K562 (cell line): ENCODE results near the gene ZNRD2. TPM values are rescaled to one million over a fixed set of nuclear protein-coding genes. Genes with fewer than 3 reads are reported as not detected.

Source experiments
- ARID1B ChIP-seq: fragments of 450-650 bp; IDR thresholded peaks from 2 replicates; pipeline ENCODE4 v1.6.1; 2016; ENCODE audit warnings: antibody characterized with exemption, mild to moderate bottlenecking, inconsistent platforms
- ARNT ChIP-seq, 2 experiments: fragments of 450-650 bp; IDR thresholded peaks; 2 replicates each; pipeline ENCODE4 v1.6.1; 2016; ENCODE audit warnings: mild to moderate bottlenecking in 1 of 2
- BCOR ChIP-seq: fragments of 450-650 bp; IDR thresholded peaks from 2 replicates; pipeline ENCODE4 v1.6.1; 2016
- BRD9 ChIP-seq: fragments of 450-650 bp; IDR thresholded peaks from 2 replicates; pipeline ENCODE4 v1.6.1; 2018; ENCODE audit warnings: low read depth; ENCODE audit not compliant: partially characterized antibody
- CHCHD3 ChIP-seq: fragments of 250-450 bp; sonication (Bioruptor Pico); IDR thresholded peaks from 2 replicates; pipeline ENCODE4 v2.1.2; 2022; ENCODE audit warnings: mild to moderate bottlenecking
- CHD4 ChIP-seq: fragments of 200-600 bp; sonication (generic); IDR thresholded peaks from 3 replicates; pipeline ENCODE4 v1.6.1; 2012; ENCODE audit warnings: low read depth, mild to moderate bottlenecking, mixed read lengths, low read length, inconsistent platforms; ENCODE audit not compliant: insufficient read depth, insufficient replicate concordance, poor library complexity, severe bottlenecking
- CREB3L1 ChIP-seq: fragments of 450-650 bp; IDR thresholded peaks from 2 replicates; pipeline ENCODE4 v1.6.1; 2014; ENCODE audit warnings: low read depth, mild to moderate bottlenecking, moderate library complexity, borderline replicate concordance
- DPF2 ChIP-seq: fragments of 450-650 bp; IDR thresholded peaks from 2 replicates; pipeline ENCODE4 v1.6.1; 2016
- FOXA3 ChIP-seq, 2 experiments: fragments of 450-650 bp in 1 of 2; sonication (generic) in 1 of 2; formaldehyde crosslinking; IDR thresholded peaks in 1 of 2; conservative IDR thresholded peaks in 1 of 2; 2 replicates each; pipeline versions ENCODE4 v1.4.0 to v1.8.0; 2020 to 2022; ENCODE audit warnings: mild to moderate bottlenecking in 2 of 2, missing genetic modification reagents in 1 of 2
- HDAC2 ChIP-seq: fragments of 450-650 bp; IDR thresholded peaks from 2 replicates; pipeline ENCODE4 v1.6.1; 2016; ENCODE audit warnings: mild to moderate bottlenecking
- HDAC3 ChIP-seq: fragments of 450-650 bp; IDR thresholded peaks from 2 replicates; pipeline ENCODE4 v1.6.1; 2018; ENCODE audit warnings: borderline replicate concordance, mild to moderate bottlenecking, moderate library complexity; ENCODE audit not compliant: partially characterized antibody
- HMGN3 ChIP-seq: IDR thresholded peaks from 2 replicates; pipeline ENCODE4 v1.6.1; 2011; ENCODE audit warnings: borderline replicate concordance, low read depth, mild to moderate bottlenecking, mixed read lengths, low read length; ENCODE audit not compliant: insufficient read length; ENCODE audit errors: extremely low read depth
- KDM5B ChIP-seq: fragments of 200-600 bp; sonication (generic); IDR thresholded peaks from 2 replicates; pipeline ENCODE4 v1.6.1; 2012; ENCODE audit warnings: low read depth, mild to moderate bottlenecking, moderate library complexity, low read length, control low read depth, inconsistent platforms; ENCODE audit not compliant: insufficient replicate concordance
- MTA2 ChIP-seq: fragments of 450-650 bp; IDR thresholded peaks from 2 replicates; pipeline ENCODE4 v1.6.1; 2016; ENCODE audit warnings: low read depth
- MTA3 ChIP-seq: fragments of 450-650 bp; formaldehyde crosslinking; IDR thresholded peaks from 2 replicates; pipeline ENCODE4 v1.6.1; 2017; ENCODE audit warnings: mild to moderate bottlenecking, borderline replicate concordance
- NCOA1 ChIP-seq: fragments of 450-650 bp; IDR thresholded peaks from 2 replicates; pipeline ENCODE4 v1.6.1; 2016; ENCODE audit warnings: low read depth
- NR4A1 ChIP-seq, 2 experiments: fragments of 250-450 bp in 1 of 2; fragments of 450-650 bp in 1 of 2; sonication (Bioruptor Pico) in 1 of 2; IDR thresholded peaks; 2 replicates each; pipeline versions ENCODE4 v1.4.0 to v1.6.1; 2016 to 2020; ENCODE audit warnings: mild to moderate bottlenecking in 2 of 2, missing compliant biosample characterization in 1 of 2, missing genetic modification characterization in 1 of 2, moderate library complexity in 1 of 2
- POLR2A ChIP-seq: fragments of 450-650 bp; conservative IDR thresholded peaks from 2 replicates; pipeline ENCODE4 v1.6.1; 2016
- POLR2AphosphoS2 ChIP-seq: IDR thresholded peaks from 2 replicates; pipeline ENCODE4 v1.6.1; 2012; ENCODE audit warnings: low read length, improper control_type of control experiment
- SMARCE1 ChIP-seq: fragments of 450-650 bp; IDR thresholded peaks from 2 replicates; pipeline ENCODE4 v1.7.1; 2016; ENCODE audit warnings: mild to moderate bottlenecking
- SP1 ChIP-seq: sonication (generic); formaldehyde crosslinking; IDR thresholded peaks from 2 replicates; pipeline ENCODE4 v1.8.1; 2022; ENCODE audit warnings: mild to moderate bottlenecking, missing genetic modification reagents
- TRIM28 ChIP-seq: fragments of 450-650 bp; IDR thresholded peaks from 2 replicates; pipeline ENCODE4 v1.6.1; 2017
- USF1 ChIP-seq: sonication (generic); formaldehyde crosslinking; IDR thresholded peaks from 2 replicates; pipeline ENCODE4 v1.9.0; 2022; ENCODE audit warnings: mild to moderate bottlenecking, missing genetic modification reagents
- ZNF274 ChIP-seq: IDR thresholded peaks from 2 replicates; pipeline ENCODE4 v1.6.1; 2011; ENCODE audit warnings: low read depth, mild to moderate bottlenecking, low read length, moderate library complexity, borderline replicate concordance
- polyA plus RNA-seq, 8 experiments: library from polyadenylated mRNA; depleted of rRNA in 4 of 8; stranded (reverse) in 5 of 8; unstranded in 3 of 8; fragments of >200 nt; fragmentation: Nextera tagmentation in 2 of 8; fragmentation: Illumina TruSeq in 1 of 8; extraction: Ambion mirVana in 2 of 8; extraction: Trizol in 1 of 8; gene quantifications; 2 replicates each; pipeline versions ENCODE4 v1.2.1 to v1.2.3, GENCODE V29; 2011 to 2014; ENCODE audit warnings: inconsistent platforms in 1 of 8, missing spikeins in 1 of 8
- total RNA-seq, 7 experiments: library from RNA; depleted of rRNA in 6 of 7; stranded (reverse); fragments of >200 nt in 6 of 7; fragmentation: Illumina TruSeq in 2 of 7; extraction: Trizol in 2 of 7; gene quantifications; 2 replicates each; pipeline versions ENCODE4 v1.2.1 to v1.2.3, GENCODE V29; 2011 to 2021; ENCODE audit warnings: low replicate concordance in 1 of 7
- TF ChIP-seq, protein P1 (sequence below): sonication (generic); formaldehyde crosslinking; IDR thresholded peaks from 2 replicates; pipeline ENCODE4 v1.8.1; 2023; ENCODE audit warnings: mild to moderate bottlenecking, missing genetic modification reagents, moderate library complexity

ZNRD2 gene
- total and polyA plus RNA-seq, 9 of the 15 experiments (the other 6 are each of a cell fraction or from before 2014, with no cell fraction given): 13.4 to 129 (median 60.4) TPM

DNA sequence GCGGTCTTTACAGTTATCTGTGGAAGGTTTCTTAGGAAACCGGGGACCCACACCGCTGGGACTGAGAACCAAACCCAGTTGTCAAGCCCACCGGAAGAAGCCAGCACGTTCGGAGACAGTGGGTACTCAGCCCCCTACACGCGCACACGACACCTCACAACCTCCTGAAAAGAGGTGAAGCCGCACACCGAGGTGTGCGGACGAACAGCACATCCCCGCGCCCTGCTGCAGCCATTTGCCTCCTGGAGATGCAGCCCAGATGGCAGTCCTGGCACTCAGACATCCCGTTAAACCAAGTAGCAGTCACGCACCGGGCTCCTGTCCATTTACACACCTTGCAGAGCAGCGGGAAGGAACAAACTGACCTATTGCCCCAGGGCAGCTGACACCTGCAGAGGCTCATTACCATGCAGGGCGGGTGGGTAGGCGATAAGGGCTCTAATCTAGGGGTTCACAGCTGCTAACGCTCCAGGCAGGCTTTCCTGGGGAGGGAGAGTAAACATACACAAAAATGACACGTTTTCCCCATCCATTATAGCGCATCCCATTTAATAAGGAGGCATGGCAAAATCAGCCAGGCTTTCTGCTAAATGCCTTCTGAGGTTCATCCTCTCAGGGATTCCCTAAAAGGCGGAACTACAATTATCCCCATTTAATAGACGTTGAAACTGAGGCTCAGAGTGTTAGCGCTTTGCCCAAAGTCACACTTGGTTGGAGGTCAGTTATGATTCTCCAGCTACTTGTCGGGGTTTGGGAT is 4.7 kb downstream of the ZNRD2 start (continued):
- TF ChIP-seq ZNF274 (peak; percentile 21; the same call in 1 of the 2 replicates), MTA3 (0 out of 2 replicates have a peak, but pooled peaks have one; percentile 35), DPF2 (peak; percentile 85), SP1 (CRISPR knock-in tag) (peak; percentile 92; the same call in 1 of the 2 replicates), MTA2 (peak; percentile 87), ARID1B (peak; percentile 95), BRD9 (peak; percentile 61), USF1 (CRISPR knock-in tag) (0 out of 2 replicates have a peak, but pooled peaks have one; percentile 6), KDM5B (peak; percentile 39), CREB3L1 (peak; percentile 39; the same call in 1 of the 2 replicates), CHD4 (peak; percentile 100), POLR2AphosphoS2 (0 out of 2 replicates have a peak, but pooled peaks have one; percentile 69), FOXA3 (CRISPR knock-in tag; conservative IDR thresholded peaks at IDR 0.05 in 1 of 2, IDR thresholded peaks at IDR 0.05 in 1 of 2) (peak; percentile 73 to 74; a peak in 3 of 4 replicates), HDAC3 (peak; percentile 87), ARNT (IDR thresholded peaks at IDR 0.05) (peak; percentile 85 to 89), SMARCE1 (peak; percentile 48; the same call in 1 of the 2 replicates), TRIM28 (peak; percentile 60; the same call in 1 of the 2 replicates), HMGN3 (no peak), BCOR (peak; percentile 100), POLR2A (peak; percentile 67), CHCHD3 (peak; percentile 44; the same call in 1 of the 2 replicates), NR4A1 (CRISPR knock-in tag; IDR thresholded peaks at IDR 0.05) (no peak), NR4A1 (tag; IDR thresholded peaks at IDR 0.05) (peak; percentile 63; the same call in 1 of the 2 replicates), NCOA1 (no peak; the same call in 1 of the 2 replicates), HDAC2 (peak; percentile 100)
- TF ChIP-seq, protein P1, sequence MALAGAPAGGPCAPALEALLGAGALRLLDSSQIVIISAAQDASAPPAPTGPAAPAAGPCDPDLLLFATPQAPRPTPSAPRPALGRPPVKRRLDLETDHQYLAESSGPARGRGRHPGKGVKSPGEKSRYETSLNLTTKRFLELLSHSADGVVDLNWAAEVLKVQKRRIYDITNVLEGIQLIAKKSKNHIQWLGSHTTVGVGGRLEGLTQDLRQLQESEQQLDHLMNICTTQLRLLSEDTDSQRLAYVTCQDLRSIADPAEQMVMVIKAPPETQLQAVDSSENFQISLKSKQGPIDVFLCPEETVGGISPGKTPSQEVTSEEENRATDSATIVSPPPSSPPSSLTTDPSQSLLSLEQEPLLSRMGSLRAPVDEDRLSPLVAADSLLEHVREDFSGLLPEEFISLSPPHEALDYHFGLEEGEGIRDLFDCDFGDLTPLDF: no peak
